MM.1S (cell line): ENCODE results near the gene SPRED2.

ENCODE experiments used
- CTCF ChIP-seq: fragments of 300-600 bp; sonication (generic); IDR thresholded peaks from 2 replicates; pipeline ENCODE4 v1.5.1; 2016; ENCODE audit warnings: antibody characterized with exemption, low read length, mixed read lengths
- EZH2 ChIP-seq: fragments of 300-600 bp; sonication (generic); optimal IDR thresholded peaks from 2 replicates; pipeline ENCODE3; 2017; ENCODE audit warnings: low read depth, mild to moderate bottlenecking, antibody characterized with exemption, low read length, mixed read lengths

GRCh38 chr2:65279756-65280155 lies 152.6 kb downstream of the SPRED2 start:
- TF ChIP-seq CTCF (no peak), EZH2 (no peak)
